ENCODE measurements around the gene ALPK3. TPM values are rescaled to one million over a fixed set of nuclear protein-coding genes. Genes with fewer than 3 reads are reported as not detected.

The ALPK3 gene
- total and polyA plus RNA-seq, 2 experiments from 2014 or later, result 3.7 to 29.7 TPM

DNA sequence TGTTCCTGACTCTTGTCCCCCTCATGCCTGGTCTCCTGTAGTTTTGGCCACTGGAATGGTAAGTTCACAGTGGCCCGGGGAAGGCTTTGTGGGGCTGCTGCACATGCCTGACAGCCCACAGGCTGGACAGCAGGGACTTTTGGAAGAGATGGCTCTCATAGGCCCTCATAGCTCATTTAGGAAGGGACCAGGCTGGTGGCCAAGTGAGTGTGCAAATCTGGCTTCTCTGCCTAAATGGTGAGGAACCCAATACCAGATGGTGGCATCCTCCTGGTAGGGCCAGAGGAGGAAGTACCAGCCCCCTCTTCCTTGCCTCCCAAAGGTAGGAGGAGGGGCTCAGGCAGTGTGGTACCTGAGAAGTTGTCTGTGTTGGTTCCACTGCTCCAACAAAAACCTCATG is 25.6 kb downstream of the ALPK3 start:
- Mint-ChIP-seq H3K27me3 (ENCODE audit: insufficient read depth, low read depth, poor library complexity) (peaks cover 14% of the 10 kb centered on the region), H3K36me3 (ENCODE audit: low read depth) (peaks cover 19% of the 10 kb centered on the region), H3K4me1 (peaks cover 6% of the 10 kb centered on the region), H3K4me3 (no peak overlapping the region), H3K9me3 (peaks cover 15% of the 10 kb centered on the region), H3K27ac (no peak overlapping the region)
- no peak for DNase-seq (ENCODE audit: low spot score)
- TF ChIP-seq EZH2phosphoT487 (IDR thresholded peaks at IDR 0.05; ENCODE audit: unreplicated experiment), result no peak
- TF ChIP-seq NANOG (IDR thresholded peaks at IDR 0.05; ENCODE audit: borderline replicate concordance), result no peak
- TF ChIP-seq ZNF114 (CRISPR knock-in tag; IDR thresholded peaks at IDR 0.05), result no peak
- TF ChIP-seq STAT1 (IDR thresholded peaks at IDR 0.05; ENCODE audit: unreplicated experiment), result no peak
- no peak for TF ChIP-seq JUNB (IDR thresholded peaks at IDR 0.05; ENCODE audit: unreplicated experiment)
- TF ChIP-seq CREB1 (CRISPR knock-in tag; IDR thresholded peaks at IDR 0.05; ENCODE audit: low read depth), result no peak
- TF ChIP-seq, protein P1, sequence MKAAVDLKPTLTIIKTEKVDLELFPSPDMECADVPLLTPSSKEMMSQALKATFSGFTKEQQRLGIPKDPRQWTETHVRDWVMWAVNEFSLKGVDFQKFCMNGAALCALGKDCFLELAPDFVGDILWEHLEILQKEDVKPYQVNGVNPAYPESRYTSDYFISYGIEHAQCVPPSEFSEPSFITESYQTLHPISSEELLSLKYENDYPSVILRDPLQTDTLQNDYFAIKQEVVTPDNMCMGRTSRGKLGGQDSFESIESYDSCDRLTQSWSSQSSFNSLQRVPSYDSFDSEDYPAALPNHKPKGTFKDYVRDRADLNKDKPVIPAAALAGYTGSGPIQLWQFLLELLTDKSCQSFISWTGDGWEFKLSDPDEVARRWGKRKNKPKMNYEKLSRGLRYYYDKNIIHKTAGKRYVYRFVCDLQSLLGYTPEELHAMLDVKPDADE (IDR thresholded peaks at IDR 0.05), result no peak
- TF ChIP-seq, protein P2, sequence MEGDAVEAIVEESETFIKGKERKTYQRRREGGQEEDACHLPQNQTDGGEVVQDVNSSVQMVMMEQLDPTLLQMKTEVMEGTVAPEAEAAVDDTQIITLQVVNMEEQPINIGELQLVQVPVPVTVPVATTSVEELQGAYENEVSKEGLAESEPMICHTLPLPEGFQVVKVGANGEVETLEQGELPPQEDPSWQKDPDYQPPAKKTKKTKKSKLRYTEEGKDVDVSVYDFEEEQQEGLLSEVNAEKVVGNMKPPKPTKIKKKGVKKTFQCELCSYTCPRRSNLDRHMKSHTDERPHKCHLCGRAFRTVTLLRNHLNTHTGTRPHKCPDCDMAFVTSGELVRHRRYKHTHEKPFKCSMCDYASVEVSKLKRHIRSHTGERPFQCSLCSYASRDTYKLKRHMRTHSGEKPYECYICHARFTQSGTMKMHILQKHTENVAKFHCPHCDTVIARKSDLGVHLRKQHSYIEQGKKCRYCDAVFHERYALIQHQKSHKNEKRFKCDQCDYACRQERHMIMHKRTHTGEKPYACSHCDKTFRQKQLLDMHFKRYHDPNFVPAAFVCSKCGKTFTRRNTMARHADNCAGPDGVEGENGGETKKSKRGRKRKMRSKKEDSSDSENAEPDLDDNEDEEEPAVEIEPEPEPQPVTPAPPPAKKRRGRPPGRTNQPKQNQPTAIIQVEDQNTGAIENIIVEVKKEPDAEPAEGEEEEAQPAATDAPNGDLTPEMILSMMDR (conservative IDR thresholded peaks at IDR 0.05; ENCODE audit: low read depth in 2 of 2), result no peak
- no peak for TF ChIP-seq POLR2AphosphoS5 (IDR thresholded peaks at IDR 0.05; ENCODE audit: low read depth)
- TF ChIP-seq ZNF331 (CRISPR knock-in tag; IDR thresholded peaks at IDR 0.05; ENCODE audit: low read depth), result no peak
- no peak overlapping the region for H2AFZ ChIP-seq
- H3K4me3 ChIP-seq, result no peak overlapping the region
- no peaks in the 10 kb centered on the region for H3K27me3 ChIP-seq (ENCODE audit: insufficient read depth)
- no peaks in the 10 kb centered on the region for H3F3A ChIP-seq (replicated peaks; ENCODE audit: low read depth)
- ATAC-seq, result no peak
- no peaks in the 10 kb centered on the region for H3K4me1 ChIP-seq (ENCODE audit: insufficient read depth)
- peaks cover 3% of the 10 kb centered on the region; the same call in 1 of the 2 replicates for H4K20me1 ChIP-seq (replicated peaks; ENCODE audit: insufficient read depth)
- H3K4me2 ChIP-seq, result no peak overlapping the region
- no peaks in the 10 kb centered on the region for H3K79me2 ChIP-seq (replicated peaks; ENCODE audit: insufficient read depth)
- 0 out of 2 replicates have a peak, but pooled peaks cover 4% of the 10 kb centered on the region for H3K9me2 ChIP-seq (ENCODE audit: insufficient read depth)
- H3K36me3 ChIP-seq (ENCODE audit: insufficient read depth), result peaks cover 5% of the 10 kb centered on the region; the same call in 1 of the 2 replicates
- no peak overlapping the region for H3K27ac ChIP-seq (ENCODE audit: low read depth)

DNA sequence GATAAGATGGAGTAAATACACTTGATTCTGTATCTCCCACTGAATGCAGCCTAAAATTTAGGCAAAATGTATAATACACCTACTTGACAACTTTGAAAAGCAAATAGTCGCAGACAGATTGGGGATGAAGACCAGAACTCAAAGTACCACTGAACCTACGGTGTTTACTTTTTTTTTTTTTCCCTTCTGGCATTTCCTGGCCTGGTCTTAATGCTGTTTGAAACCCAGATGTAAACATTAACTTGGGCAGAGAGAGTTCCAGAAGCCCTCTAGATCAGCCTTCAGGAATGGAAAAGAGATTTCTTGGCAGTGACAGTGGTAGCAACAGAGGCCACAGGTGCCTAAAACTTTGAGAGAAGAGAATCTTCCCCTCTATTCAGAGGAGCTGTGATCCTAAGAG is 27.8 kb downstream of the ALPK3 start:
- H3K79me2 ChIP-seq (replicated peaks; ENCODE audit: insufficient read depth), result no peaks in the 10 kb centered on the region
- H3K4me2 ChIP-seq, result no peak overlapping the region
- Mint-ChIP-seq H3K27ac (no peak overlapping the region), H3K4me1 (peaks cover 6% of the 10 kb centered on the region), H3K9me3 (peaks cover 15% of the 10 kb centered on the region), H3K4me3 (no peak overlapping the region), H3K27me3 (ENCODE audit: insufficient read depth, low read depth, poor library complexity) (peaks cover 14% of the 10 kb centered on the region), H3K36me3 (ENCODE audit: low read depth) (peaks cover 19% of the 10 kb centered on the region)
- H3K9me2 ChIP-seq (ENCODE audit: insufficient read depth), result 0 out of 2 replicates have a peak, but pooled peaks cover 4% of the 10 kb centered on the region
- H3F3A ChIP-seq (replicated peaks; ENCODE audit: low read depth), result no peaks in the 10 kb centered on the region
- H3K27me3 ChIP-seq (ENCODE audit: insufficient read depth), result no peaks in the 10 kb centered on the region
- H3K4me1 ChIP-seq (ENCODE audit: insufficient read depth), result no peaks in the 10 kb centered on the region
- peaks cover 5% of the 10 kb centered on the region; the same call in 1 of the 2 replicates for H3K36me3 ChIP-seq (ENCODE audit: insufficient read depth)
- ATAC-seq (no peak), DNase-seq (ENCODE audit: low spot score) (no peak)
- H3K27ac ChIP-seq (ENCODE audit: low read depth), result peak overlapping the region; percentile 51; the same call in 1 of the 2 replicates
- no peak overlapping the region for H2AFZ ChIP-seq
- H4K20me1 ChIP-seq (replicated peaks; ENCODE audit: insufficient read depth), result peaks cover 3% of the 10 kb centered on the region; the same call in 1 of the 2 replicates
- no peak overlapping the region for H3K4me3 ChIP-seq
- TF ChIP-seq, protein P1 (IDR thresholded peaks at IDR 0.05), result no peak
- TF ChIP-seq NANOG (IDR thresholded peaks at IDR 0.05; ENCODE audit: borderline replicate concordance), result no peak
- TF ChIP-seq, protein P3, sequence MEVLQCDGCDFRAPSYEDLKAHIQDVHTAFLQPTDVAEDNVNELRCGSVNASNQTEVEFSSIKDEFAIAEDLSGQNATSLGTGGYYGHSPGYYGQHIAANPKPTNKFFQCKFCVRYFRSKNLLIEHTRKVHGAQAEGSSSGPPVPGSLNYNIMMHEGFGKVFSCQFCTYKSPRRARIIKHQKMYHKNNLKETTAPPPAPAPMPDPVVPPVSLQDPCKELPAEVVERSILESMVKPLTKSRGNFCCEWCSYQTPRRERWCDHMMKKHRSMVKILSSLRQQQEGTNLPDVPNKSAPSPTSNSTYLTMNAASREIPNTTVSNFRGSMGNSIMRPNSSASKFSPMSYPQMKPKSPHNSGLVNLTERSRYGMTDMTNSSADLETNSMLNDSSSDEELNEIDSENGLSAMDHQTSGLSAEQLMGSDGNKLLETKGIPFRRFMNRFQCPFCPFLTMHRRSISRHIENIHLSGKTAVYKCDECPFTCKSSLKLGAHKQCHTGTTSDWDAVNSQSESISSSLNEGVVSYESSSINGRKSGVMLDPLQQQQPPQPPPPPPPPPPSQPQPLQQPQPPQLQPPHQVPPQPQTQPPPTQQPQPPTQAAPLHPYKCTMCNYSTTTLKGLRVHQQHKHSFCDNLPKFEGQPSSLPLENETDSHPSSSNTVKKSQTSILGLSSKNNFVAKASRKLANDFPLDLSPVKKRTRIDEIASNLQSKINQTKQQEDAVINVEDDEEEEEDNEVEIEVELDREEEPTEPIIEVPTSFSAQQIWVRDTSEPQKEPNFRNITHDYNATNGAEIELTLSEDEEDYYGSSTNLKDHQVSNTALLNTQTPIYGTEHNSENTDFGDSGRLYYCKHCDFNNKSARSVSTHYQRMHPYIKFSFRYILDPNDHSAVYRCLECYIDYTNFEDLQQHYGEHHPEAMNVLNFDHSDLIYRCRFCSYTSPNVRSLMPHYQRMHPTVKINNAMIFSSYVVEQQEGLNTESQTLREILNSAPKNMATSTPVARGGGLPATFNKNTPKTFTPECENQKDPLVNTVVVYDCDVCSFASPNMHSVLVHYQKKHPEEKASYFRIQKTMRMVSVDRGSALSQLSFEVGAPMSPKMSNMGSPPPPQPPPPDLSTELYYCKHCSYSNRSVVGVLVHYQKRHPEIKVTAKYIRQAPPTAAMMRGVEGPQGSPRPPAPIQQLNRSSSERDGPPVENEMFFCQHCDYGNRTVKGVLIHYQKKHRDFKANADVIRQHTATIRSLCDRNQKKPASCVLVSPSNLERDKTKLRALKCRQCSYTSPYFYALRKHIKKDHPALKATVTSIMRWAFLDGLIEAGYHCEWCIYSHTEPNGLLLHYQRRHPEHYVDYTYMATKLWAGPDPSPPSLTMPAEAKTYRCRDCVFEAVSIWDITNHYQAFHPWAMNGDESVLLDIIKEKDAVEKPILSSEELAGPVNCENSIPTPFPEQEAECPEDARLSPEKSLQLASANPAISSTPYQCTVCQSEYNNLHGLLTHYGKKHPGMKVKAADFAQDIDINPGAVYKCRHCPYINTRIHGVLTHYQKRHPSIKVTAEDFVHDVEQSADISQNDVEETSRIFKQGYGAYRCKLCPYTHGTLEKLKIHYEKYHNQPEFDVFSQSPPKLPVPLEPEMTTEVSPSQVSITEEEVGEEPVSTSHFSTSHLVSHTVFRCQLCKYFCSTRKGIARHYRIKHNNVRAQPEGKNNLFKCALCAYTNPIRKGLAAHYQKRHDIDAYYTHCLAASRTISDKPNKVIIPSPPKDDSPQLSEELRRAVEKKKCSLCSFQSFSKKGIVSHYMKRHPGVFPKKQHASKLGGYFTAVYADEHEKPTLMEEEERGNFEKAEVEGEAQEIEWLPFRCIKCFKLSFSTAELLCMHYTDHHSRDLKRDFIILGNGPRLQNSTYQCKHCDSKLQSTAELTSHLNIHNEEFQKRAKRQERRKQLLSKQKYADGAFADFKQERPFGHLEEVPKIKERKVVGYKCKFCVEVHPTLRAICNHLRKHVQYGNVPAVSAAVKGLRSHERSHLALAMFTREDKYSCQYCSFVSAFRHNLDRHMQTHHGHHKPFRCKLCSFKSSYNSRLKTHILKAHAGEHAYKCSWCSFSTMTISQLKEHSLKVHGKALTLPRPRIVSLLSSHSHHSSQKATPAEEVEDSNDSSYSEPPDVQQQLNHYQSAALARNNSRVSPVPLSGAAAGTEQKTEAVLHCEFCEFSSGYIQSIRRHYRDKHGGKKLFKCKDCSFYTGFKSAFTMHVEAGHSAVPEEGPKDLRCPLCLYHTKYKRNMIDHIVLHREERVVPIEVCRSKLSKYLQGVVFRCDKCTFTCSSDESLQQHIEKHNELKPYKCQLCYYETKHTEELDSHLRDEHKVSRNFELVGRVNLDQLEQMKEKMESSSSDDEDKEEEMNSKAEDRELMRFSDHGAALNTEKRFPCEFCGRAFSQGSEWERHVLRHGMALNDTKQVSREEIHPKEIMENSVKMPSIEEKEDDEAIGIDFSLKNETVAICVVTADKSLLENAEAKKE (CRISPR knock-in tag; IDR thresholded peaks at IDR 0.05), result no peak
- TF ChIP-seq POLR2AphosphoS5 (IDR thresholded peaks at IDR 0.05; ENCODE audit: low read depth), result no peak
- TF ChIP-seq EZH2 (IDR thresholded peaks at IDR 0.05; ENCODE audit: low read depth, unreplicated experiment), result no peak
- no peak for TF ChIP-seq CREB1 (CRISPR knock-in tag; IDR thresholded peaks at IDR 0.05; ENCODE audit: low read depth)

Measured in GM23338 (cell line).